Epithelial cell of alveolus of lung (primary cell): ENCODE data around the gene TXNRD3. TPM values are rescaled to one million over a fixed set of nuclear protein-coding genes. Genes with fewer than 3 reads are reported as not detected.

Experiments used
- total RNA-seq: library from RNA; depleted of rRNA; stranded (reverse); fragments of >200 nt; gene quantifications from 2 replicates; pipeline ENCODE4 v1.2.1, GENCODE V29; 2015

Gene TXNRD3
- total RNA-seq = 6.7 and 7.1 TPM in 2 replicates

GRCh38 chr3:126654571-126655383 is at the start of gene TXNRD3:
Gene TXNRD3, minus strand, starts transcription at chr3:126655124.

GRCh38 chr3:126703512-126704493 is 48.9 kb upstream of the TXNRD3 start, which contains the start of gene CHCHD6:
Gene CHCHD6, plus strand, starts transcription at chr3:126704240. Its CDS starts 73 bp downstream, at chr3:126704313.

GRCh38 chr3:126558336-126559071 is 96.4 kb downstream of the TXNRD3 start, which contains the start of gene C3orf22:
Gene C3orf22, minus strand, starts transcription at chr3:126558932. Its CDS starts 5,542 bp downstream, at chr3:126553390.

Other genes with a start within 250 kb of the TXNRD3 start
- 11.8 and 17.5 TPM in 2 replicates for gene ZXDC, start 179.2 kb downstream of the TXNRD3 start, total RNA-seq
- gene UROC1, start 137.4 kb downstream of the TXNRD3 start, total RNA-seq = not detected in 2 replicates
- not detected in 2 replicates for gene CHST13, start 131.0 kb downstream of the TXNRD3 start, total RNA-seq
- gene C3orf22, start 96.2 kb downstream of the TXNRD3 start, total RNA-seq = not detected in 2 replicates
- gene CHCHD6, start 49.1 kb upstream of the TXNRD3 start, total RNA-seq = 7.1 and 22.1 TPM in 2 replicates